Activated CD8-positive, alpha-beta memory T cell treated with anti-CD3 and anti-CD28 coated beads, Interleukin-2, amount 50 U/mL, for 24 hours (primary cell): Measurements from ENCODE around the gene PRMT9.

Source experiments
- DNase-seq: peaks from one replicate; pipeline ENCODE4 v3.0.0-alpha.2; 2020; ENCODE audit errors: extremely low read depth

Gene PRMT9

DNA sequence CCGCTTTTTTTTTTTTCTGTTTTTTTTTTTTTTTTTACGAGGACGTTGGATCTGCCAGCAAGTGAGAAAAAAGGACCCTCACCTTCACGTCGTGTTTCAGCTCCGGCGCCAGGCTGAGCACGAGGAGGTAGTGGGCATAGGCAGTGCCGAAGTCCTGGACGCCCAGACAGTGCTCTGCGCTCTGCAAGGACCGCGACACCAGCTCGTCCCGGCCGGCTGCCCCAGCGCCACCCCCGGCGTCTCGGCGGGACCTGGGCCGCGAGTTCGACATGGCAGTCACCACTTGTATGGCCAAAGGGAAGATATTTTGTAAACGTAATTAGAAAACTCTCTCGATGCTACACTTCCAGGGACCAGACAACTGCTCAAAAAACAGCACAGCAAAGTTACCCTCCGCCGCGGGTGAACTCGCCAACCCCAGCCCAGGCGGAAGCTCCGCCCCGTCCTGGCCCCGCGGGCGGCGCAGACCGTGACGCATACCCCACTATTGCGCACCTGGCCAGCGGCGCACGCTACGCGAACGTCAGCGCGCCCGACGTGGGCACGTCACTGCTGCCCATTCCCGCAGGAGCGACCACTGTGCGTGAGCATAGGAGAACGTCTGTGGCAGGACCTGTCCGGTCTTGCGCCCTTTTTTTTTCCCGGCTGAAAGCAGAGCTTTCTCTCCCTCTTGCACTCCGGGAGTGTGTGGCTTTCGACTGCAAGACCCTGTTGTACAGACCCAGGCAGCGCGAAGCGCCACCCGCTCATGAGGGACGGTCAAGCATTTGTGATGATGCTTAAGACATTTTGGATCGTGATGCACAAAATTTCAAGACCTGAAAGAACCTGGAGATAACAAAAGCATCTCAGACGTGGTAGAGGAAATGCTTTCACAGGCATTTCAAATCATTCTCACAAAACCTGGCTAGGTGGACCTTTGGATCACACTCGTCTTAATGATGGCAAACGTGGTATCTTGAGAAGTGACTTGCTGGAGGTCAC is at the start of gene PRMT9:
Gene PRMT9 (minus strand): TSS at position 447 of the 984 bp plus-strand sequence. CDS start 176 bp downstream, at position 271.
- DNase-seq: peak; percentile 66

DNA sequence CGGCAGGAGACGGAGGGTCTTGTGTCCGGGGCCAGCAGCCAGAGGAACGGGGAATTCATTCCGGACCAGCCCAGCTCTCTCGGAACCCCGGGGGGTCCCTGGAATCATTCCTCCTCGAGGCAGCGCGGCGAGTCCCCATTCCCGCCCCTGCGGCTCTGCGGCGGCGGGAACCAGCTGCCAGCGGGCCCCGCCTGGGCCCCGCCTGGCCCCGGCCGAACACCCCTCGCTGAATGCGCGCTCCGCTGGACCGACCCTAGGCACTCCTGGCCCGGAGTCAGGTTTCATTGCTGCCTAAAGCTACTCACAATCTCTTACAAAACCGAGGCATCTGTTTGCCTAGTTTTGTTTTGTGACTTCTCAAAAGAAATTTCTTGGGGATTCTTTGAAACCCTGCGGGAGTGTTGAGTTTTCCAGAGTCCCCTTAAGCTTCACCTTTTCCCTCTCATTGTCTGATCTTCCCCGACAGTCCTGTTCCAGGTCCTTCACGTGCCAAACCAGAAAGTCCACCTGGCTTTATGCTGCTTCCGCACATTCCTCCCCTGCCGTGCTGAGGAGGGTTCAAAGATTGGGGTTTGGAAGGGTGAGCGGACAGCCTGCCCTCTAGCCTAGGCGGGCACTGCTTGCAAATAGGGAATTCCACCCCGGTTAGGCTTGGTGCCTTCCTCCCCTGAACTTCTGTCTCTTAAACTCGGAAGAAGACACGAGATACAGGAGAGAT is 48.7 kb upstream of the PRMT9 start:
- no peak for DNase-seq

- DNase-seq: no peak
These were observed 47.9 kb upstream of the PRMT9 start, which contains the start of gene ARHGAP10 for GRCh38 chr4:147731580-147732517. Gene ARHGAP10 (plus strand): TSS chr4:147732088. CDS start chr4:147732302, 214 bp downstream.

DNA sequence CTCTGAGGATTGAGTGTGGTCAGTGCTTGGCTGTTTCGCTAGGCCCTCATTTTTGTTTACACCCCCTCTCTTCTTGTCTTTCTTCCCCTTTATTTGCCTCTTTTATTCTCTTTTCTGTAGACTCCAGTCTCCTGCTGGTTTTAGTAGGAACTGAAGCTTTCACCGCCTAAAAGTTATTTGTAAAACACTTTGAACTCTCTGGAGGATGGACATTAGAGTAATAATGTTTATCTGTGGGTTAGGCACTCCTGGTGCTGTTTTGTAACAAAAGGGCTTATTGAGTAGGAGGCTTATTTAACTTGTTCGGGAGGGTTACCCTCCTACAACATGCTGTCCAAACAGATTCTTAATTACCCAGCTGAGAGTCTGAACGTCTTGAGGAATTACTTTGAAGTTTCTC is 46.4 kb upstream of the PRMT9 start:
- no peak for DNase-seq

GRCh38 chr4:147727476-147728028 is 43.6 kb upstream of the PRMT9 start:
- no peak for DNase-seq

GRCh38 chr4:147725673-147726072 is 41.7 kb upstream of the PRMT9 start:
- DNase-seq: no peak

- DNase-seq: no peak
These were observed 40.7 kb upstream of the PRMT9 start for GRCh38 chr4:147724468-147725201.

DNA sequence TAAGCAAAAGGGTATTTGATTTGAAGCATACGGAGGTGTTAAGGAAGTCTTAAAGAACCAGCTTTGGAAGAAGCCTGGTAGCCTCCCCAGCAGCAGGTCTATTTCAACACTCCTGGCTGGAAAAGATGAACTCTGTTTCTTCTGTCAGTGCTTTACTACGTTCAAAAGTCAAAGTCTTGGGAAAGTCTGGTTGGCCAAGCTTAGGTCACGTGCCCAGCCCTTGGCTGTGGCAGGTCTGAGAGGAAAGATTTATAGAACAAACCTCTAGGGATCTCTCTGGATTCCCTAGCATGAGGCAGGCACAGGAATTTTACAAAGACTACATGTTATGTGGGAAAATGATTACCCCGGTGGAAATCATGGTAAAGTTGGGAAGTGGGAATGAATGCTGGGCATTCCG is 39.4 kb upstream of the PRMT9 start:
- no peak for DNase-seq

DNA sequence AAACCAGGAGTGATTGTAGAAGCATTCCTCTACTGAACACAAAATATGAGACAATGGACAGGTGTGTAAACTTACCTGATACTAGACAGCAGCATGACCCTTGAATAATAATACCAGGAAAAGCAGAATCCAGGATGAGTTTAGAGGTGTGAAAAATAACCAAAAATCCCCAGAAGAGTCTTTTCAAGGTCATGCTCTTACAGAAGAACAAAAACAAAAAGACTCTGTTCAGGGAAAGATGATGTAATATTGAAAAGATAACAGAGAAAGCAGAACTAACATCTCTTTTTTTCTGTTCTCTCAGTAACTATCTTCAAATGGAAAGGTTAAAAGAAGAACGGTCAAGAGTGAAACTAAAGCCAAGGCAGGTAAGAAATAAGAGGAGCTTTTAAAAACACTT is 33.9 kb upstream of the PRMT9 start:
- no peak for DNase-seq

- DNase-seq: no peak
These were observed 30.8 kb upstream of the PRMT9 start for GRCh38 chr4:147714575-147715401.

GRCh38 chr4:147709999-147710398 is 26.0 kb upstream of the PRMT9 start:
- no peak for DNase-seq

GRCh38 chr4:147707892-147708672 is 24.1 kb upstream of the PRMT9 start:
- DNase-seq: no peak

GRCh38 chr4:147704846-147705245 is 20.9 kb upstream of the PRMT9 start:
- no peak for DNase-seq

DNA sequence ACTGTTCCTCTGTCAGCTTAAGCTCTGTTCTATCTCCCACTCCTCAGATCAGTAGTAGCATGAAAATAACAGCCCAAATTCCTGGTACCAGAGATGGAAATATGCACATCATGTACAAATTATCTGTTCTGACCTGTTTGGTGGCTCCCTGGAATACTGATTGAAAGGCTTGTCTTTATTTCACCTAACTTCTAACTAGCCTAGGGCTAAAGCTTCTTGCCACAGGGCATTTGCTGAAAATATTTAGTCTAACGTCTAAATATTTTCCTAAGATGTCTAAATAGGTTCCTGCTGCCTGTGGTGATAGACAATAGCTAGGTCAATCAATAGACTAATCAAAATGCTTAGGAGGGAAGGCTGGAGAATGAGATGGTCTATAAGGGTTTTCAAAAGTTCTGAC is 12.9 kb upstream of the PRMT9 start:
- no peak for DNase-seq

DNA sequence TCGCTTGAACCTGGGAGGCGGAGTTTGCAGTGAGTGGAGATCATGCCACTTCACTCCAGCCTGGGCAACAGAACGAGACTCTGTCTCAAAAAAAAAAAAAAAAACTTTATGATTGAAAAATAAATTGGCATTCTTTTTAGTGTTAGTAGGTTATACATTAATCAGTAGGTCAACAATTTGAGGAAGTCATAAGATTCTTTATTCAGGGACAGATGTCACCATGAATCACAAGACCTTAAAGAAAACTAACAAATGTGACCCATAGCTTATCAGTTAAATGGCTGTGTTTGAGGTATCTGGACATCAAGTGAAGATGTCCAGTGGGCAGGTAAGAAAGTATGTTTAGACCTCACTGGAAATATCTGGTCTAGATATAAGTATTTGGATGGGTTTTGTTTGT is 9.3 kb upstream of the PRMT9 start:
- no peak for DNase-seq

- no peak for DNase-seq
These were observed 7.9 kb upstream of the PRMT9 start for GRCh38 chr4:147691820-147692219.

DNA sequence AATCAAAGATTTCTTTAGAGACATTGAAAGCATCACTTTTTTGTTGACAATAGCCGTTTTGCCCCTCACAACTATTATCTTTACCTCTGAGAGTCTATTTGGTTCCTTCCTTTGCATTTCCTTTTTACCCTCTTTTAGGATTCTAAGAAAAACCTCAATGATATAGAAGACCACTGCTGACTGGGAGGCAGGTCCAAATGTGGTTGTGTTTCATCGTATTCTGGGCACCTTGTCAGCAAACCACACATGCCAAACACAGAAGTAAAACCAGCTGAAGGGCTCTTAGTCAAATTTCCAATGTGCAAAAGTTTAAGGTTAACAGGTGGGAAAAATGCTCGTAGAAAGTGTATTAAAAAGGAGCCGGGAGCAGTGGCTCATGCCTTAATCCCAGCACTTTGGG is 5.1 kb upstream of the PRMT9 start:
- no peak for DNase-seq

- no peak for DNase-seq
These were observed 773 bp downstream of the PRMT9 start for GRCh38 chr4:147683188-147683591.

GRCh38 chr4:147682755-147683154 is 1.2 kb downstream of the PRMT9 start:
- DNase-seq: no peak
